ENCODE data around the gene TOMM5.

Gene TOMM5

GRCh38 chr9:37592108-37592951 lies at the start of gene TOMM5:
Gene TOMM5 (minus strand): TSS chr9:37592597. CDS start chr9:37592532, 65 bp downstream.
- DNase-seq (ENCODE audit: low read depth in 3 of 3, low spot score in 1 of 3) = peak; percentile 71 to 81 (median 76)

GRCh38 chr9:37641331-37641730 lies 48.9 kb upstream of the TOMM5 start:
- DNase-seq (ENCODE audit: low read depth in 3 of 3, low spot score in 1 of 3) = no peak

GRCh38 chr9:37640246-37640645 lies 47.8 kb upstream of the TOMM5 start:
- no peak for DNase-seq (ENCODE audit: low read depth in 3 of 3, low spot score in 1 of 3)

GRCh38 chr9:37639841-37640240 lies 47.4 kb upstream of the TOMM5 start:
- DNase-seq (ENCODE audit: low read depth in 3 of 3, low spot score in 1 of 3) = no peak

- DNase-seq (ENCODE audit: low read depth in 3 of 3, low spot score in 1 of 3) = no peak
Observed at GRCh38 chr9:37639109-37639762, 46.8 kb upstream of the TOMM5 start.

GRCh38 chr9:37636511-37637448 lies 44.4 kb upstream of the TOMM5 start:
- DNase-seq (ENCODE audit: low read depth in 3 of 3, low spot score in 1 of 3) = no peak

- no peak for DNase-seq (ENCODE audit: low read depth in 3 of 3, low spot score in 1 of 3)
Observed at GRCh38 chr9:37635808-37636207, 43.4 kb upstream of the TOMM5 start.

- no peak for DNase-seq (ENCODE audit: low read depth in 3 of 3, low spot score in 1 of 3)
Observed at GRCh38 chr9:37632479-37632878, 40.1 kb upstream of the TOMM5 start.

GRCh38 chr9:37626708-37627292 lies 34.4 kb upstream of the TOMM5 start:
- no peak for DNase-seq (ENCODE audit: low read depth in 3 of 3, low spot score in 1 of 3)

GRCh38 chr9:37625758-37626147 lies 33.4 kb upstream of the TOMM5 start:
- DNase-seq (ENCODE audit: low read depth in 3 of 3, low spot score in 1 of 3) = no peak

GRCh38 chr9:37625036-37625757 lies 32.8 kb upstream of the TOMM5 start:
- DNase-seq (ENCODE audit: low read depth in 3 of 3, low spot score in 1 of 3) = no peak

- no peak for DNase-seq (ENCODE audit: low read depth in 3 of 3, low spot score in 1 of 3)
Observed at GRCh38 chr9:37624073-37624472, 31.7 kb upstream of the TOMM5 start.

- DNase-seq (ENCODE audit: low read depth in 3 of 3, low spot score in 1 of 3) = no peak
Observed at GRCh38 chr9:37623267-37623666, 30.9 kb upstream of the TOMM5 start.

GRCh38 chr9:37622462-37622861 lies 30.1 kb upstream of the TOMM5 start:
- no peak for DNase-seq (ENCODE audit: low read depth in 3 of 3, low spot score in 1 of 3)

- no peak for DNase-seq (ENCODE audit: low read depth in 3 of 3, low spot score in 1 of 3)
Observed at GRCh38 chr9:37621273-37622121, 29.1 kb upstream of the TOMM5 start.

GRCh38 chr9:37620396-37620795 lies 28.0 kb upstream of the TOMM5 start:
- DNase-seq (ENCODE audit: low read depth in 3 of 3, low spot score in 1 of 3) = no peak

GRCh38 chr9:37619806-37620205 lies 27.4 kb upstream of the TOMM5 start:
- DNase-seq (ENCODE audit: low read depth in 3 of 3, low spot score in 1 of 3) = no peak

- DNase-seq (ENCODE audit: low read depth in 3 of 3, low spot score in 1 of 3) = no peak
Observed at GRCh38 chr9:37618817-37619216, 26.4 kb upstream of the TOMM5 start.

- no peak for DNase-seq (ENCODE audit: low read depth in 3 of 3, low spot score in 1 of 3)
Observed at GRCh38 chr9:37617832-37618231, 25.4 kb upstream of the TOMM5 start.

GRCh38 chr9:37617161-37617560 lies 24.8 kb upstream of the TOMM5 start:
- no peak for DNase-seq (ENCODE audit: low read depth in 3 of 3, low spot score in 1 of 3)
